ENCODE results near the gene ETV7.

DNA sequence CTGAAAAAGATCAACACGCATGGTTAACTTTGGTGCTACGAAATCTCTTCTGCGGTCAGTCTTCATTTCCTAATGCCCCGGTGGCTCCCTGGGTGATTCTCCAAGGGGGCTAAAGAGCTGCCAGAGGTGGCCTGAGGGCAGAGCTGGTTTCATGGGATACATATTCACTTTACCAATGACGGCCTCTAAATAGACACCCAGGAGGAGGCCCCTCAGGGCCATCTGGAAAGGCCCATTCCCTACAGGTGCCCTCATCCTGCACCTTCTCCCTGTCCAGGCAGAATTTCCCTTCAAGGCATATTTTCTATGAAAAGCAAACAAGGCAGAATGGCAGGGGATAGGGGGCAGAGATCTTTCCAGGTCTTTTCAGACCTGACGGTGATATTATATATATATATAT, 63.3 kb downstream of the ETV7 start:
- TF ChIP-seq, protein P1, sequence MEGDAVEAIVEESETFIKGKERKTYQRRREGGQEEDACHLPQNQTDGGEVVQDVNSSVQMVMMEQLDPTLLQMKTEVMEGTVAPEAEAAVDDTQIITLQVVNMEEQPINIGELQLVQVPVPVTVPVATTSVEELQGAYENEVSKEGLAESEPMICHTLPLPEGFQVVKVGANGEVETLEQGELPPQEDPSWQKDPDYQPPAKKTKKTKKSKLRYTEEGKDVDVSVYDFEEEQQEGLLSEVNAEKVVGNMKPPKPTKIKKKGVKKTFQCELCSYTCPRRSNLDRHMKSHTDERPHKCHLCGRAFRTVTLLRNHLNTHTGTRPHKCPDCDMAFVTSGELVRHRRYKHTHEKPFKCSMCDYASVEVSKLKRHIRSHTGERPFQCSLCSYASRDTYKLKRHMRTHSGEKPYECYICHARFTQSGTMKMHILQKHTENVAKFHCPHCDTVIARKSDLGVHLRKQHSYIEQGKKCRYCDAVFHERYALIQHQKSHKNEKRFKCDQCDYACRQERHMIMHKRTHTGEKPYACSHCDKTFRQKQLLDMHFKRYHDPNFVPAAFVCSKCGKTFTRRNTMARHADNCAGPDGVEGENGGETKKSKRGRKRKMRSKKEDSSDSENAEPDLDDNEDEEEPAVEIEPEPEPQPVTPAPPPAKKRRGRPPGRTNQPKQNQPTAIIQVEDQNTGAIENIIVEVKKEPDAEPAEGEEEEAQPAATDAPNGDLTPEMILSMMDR (conservative IDR thresholded peaks at IDR 0.05; ENCODE audit: low read depth in 2 of 2): no peak
- TF ChIP-seq EZH2 (IDR thresholded peaks at IDR 0.05; ENCODE audit: low read depth, unreplicated experiment): no peak
- no peak for TF ChIP-seq POLR2AphosphoS5 (IDR thresholded peaks at IDR 0.05; ENCODE audit: low read depth)
- TF ChIP-seq, protein P2, sequence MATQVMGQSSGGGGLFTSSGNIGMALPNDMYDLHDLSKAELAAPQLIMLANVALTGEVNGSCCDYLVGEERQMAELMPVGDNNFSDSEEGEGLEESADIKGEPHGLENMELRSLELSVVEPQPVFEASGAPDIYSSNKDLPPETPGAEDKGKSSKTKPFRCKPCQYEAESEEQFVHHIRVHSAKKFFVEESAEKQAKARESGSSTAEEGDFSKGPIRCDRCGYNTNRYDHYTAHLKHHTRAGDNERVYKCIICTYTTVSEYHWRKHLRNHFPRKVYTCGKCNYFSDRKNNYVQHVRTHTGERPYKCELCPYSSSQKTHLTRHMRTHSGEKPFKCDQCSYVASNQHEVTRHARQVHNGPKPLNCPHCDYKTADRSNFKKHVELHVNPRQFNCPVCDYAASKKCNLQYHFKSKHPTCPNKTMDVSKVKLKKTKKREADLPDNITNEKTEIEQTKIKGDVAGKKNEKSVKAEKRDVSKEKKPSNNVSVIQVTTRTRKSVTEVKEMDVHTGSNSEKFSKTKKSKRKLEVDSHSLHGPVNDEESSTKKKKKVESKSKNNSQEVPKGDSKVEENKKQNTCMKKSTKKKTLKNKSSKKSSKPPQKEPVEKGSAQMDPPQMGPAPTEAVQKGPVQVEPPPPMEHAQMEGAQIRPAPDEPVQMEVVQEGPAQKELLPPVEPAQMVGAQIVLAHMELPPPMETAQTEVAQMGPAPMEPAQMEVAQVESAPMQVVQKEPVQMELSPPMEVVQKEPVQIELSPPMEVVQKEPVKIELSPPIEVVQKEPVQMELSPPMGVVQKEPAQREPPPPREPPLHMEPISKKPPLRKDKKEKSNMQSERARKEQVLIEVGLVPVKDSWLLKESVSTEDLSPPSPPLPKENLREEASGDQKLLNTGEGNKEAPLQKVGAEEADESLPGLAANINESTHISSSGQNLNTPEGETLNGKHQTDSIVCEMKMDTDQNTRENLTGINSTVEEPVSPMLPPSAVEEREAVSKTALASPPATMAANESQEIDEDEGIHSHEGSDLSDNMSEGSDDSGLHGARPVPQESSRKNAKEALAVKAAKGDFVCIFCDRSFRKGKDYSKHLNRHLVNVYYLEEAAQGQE (IDR thresholded peaks at IDR 0.05; ENCODE audit: unreplicated experiment): no peak
- TF ChIP-seq EZH2phosphoT487 (IDR thresholded peaks at IDR 0.05; ENCODE audit: unreplicated experiment): no peak
- TF ChIP-seq JUNB (IDR thresholded peaks at IDR 0.05; ENCODE audit: unreplicated experiment): no peak
- no peak for TF ChIP-seq ZNF331 (CRISPR knock-in tag; IDR thresholded peaks at IDR 0.05; ENCODE audit: low read depth)
- TF ChIP-seq CREB1 (CRISPR knock-in tag; IDR thresholded peaks at IDR 0.05; ENCODE audit: low read depth): no peak
